Testis (tissue), 3 donors: ENCODE data around the gene POLR1F. TPM values are rescaled to one million over a fixed set of nuclear protein-coding genes. Genes with fewer than 3 reads are reported as not detected.
A peak's percentile ranks its signal among the peaks of the same experiment; 100 is the strongest.

Experiments
- DNase-seq: peaks from one replicate; pipeline ENCODE4 v3.0.0-alpha.2; 2019
- H3K27ac ChIP-seq, 2 donors: fragments of 200-600 bp; sonication (generic); one replicate each; pipeline ENCODE4 v1.5.1; 2019
- H3K27me3 ChIP-seq: fragments of 200-600 bp; sonication (generic); one replicate; pipeline ENCODE4 v1.5.1; 2019
- H3K36me3 ChIP-seq: fragments of 200-600 bp; sonication (generic); one replicate; pipeline ENCODE4 v1.5.1; 2017; ENCODE audit warnings: low read depth; ENCODE audit errors: missing control alignments
- H3K4me1 ChIP-seq: fragments of 200-600 bp; sonication (generic); one replicate; pipeline ENCODE4 v1.5.1; 2019
- H3K4me3 ChIP-seq, 2 donors: fragments of 200-600 bp; sonication (generic); one replicate each; pipeline ENCODE4 v1.5.1; 2017 to 2019
- H3K9me3 ChIP-seq: fragments of 200-600 bp; sonication (generic); one replicate; pipeline ENCODE4 v1.5.1; 2017
- POLR2A ChIP-seq: fragments of 450-650 bp; IDR thresholded peaks from one replicate; pipeline ENCODE4 v1.6.1; 2017; ENCODE audit warnings: antibody characterized with exemption, mild to moderate bottlenecking, moderate library complexity
- WGBS, 2 donors: methylation state at CpG; one replicate each; pipeline ENCODE4 v1.1.5; 2018; 5-methylcytosine and 5-hydroxymethylcytosine counted together
- intact Hi-C: fragments of 100-400 bp; cut with DNase I; formaldehyde crosslinking; loops from one replicate; pipeline ENCODE4 v1.15.1; 2023; ENCODE audit warnings: low total_unique reads
- microRNA-seq, 2 donors: library from miRNA; unstranded; fragments of <30 nt; microRNA quantifications; one replicate each; pipeline ENCODE4, GENCODE V29; 2016; ENCODE audit warnings: borderline number of aligned reads in 2 of 2, borderline replicate concordance in 1 of 2
- polyA plus RNA-seq: library from polyadenylated mRNA; stranded (reverse); fragments of 350-450 nt; fragmentation: Illumina TruSeq; extraction: RNeasy Lipid Tissue Mini Kit (QIAGEN cat#74804); gene quantifications from one replicate; pipeline ENCODE4 v1.2.3, GENCODE V29; 2014; ENCODE audit warnings: low read depth, low replicate concordance; ENCODE audit not compliant: insufficient read depth
- small RNA-seq, 2 donors: library from RNA; depleted of rRNA; stranded (forward); fragments of <200 nt; gene quantifications; one replicate each; pipeline ENCODE3, GENCODE V24; 2016
- total RNA-seq, 2 donors: library from RNA; depleted of rRNA; stranded (reverse); fragments of >200 nt; gene quantifications; one replicate each; pipeline ENCODE4 v1.2.3, GENCODE V29; 2016
- TF ChIP-seq, protein P1 (sequence below), 3 experiments: fragments of 450-650 bp in 2 of 3; fragments of 200-600 bp in 1 of 3; sonication (generic) in 1 of 3; IDR thresholded peaks; one replicate each; pipeline ENCODE4 v1.5.1; 2016 to 2019; ENCODE audit warnings: antibody characterized with exemption in 3 of 3, mild to moderate bottlenecking in 2 of 3, moderate library complexity in 1 of 3

POLR1F gene
- total and polyA plus RNA-seq, 3 donors from 2014 or later = 8.1 to 17.6 (median 15.6) TPM

GRCh38 chr7:19665399-19666008 lies 43.3 kb downstream of the POLR1F start:
- no peak for TF ChIP-seq POLR2A
- TF ChIP-seq, protein P1, sequence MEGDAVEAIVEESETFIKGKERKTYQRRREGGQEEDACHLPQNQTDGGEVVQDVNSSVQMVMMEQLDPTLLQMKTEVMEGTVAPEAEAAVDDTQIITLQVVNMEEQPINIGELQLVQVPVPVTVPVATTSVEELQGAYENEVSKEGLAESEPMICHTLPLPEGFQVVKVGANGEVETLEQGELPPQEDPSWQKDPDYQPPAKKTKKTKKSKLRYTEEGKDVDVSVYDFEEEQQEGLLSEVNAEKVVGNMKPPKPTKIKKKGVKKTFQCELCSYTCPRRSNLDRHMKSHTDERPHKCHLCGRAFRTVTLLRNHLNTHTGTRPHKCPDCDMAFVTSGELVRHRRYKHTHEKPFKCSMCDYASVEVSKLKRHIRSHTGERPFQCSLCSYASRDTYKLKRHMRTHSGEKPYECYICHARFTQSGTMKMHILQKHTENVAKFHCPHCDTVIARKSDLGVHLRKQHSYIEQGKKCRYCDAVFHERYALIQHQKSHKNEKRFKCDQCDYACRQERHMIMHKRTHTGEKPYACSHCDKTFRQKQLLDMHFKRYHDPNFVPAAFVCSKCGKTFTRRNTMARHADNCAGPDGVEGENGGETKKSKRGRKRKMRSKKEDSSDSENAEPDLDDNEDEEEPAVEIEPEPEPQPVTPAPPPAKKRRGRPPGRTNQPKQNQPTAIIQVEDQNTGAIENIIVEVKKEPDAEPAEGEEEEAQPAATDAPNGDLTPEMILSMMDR (IDR thresholded peaks at IDR 0.05) = peak; percentile 23 to 65 (median 25)
- WGBS, 2 donors = 14 to 16% methylated on average over 1 of the region's 1 CpG
- no peaks in the 10 kb centered on the region for H3K27me3 ChIP-seq
- no peaks in the 10 kb centered on the region for H3K4me1 ChIP-seq
- no peak overlapping the region for H3K27ac ChIP-seq
- H3K4me3 ChIP-seq = no peak overlapping the region
- intact Hi-C loops = no loop called here
- no peaks in the 10 kb centered on the region for H3K36me3 ChIP-seq
- no peak for DNase-seq
- H3K9me3 ChIP-seq = no peaks in the 10 kb centered on the region

GRCh38 chr7:19663816-19664462 lies 44.9 kb downstream of the POLR1F start:
- Histone ChIP-seq H3K9me3 (no peaks in the 10 kb centered on the region), H3K36me3 (no peaks in the 10 kb centered on the region), H3K27ac (no peak overlapping the region), H3K27me3 (no peaks in the 10 kb centered on the region), H3K4me3 (no peak overlapping the region), H3K4me1 (no peaks in the 10 kb centered on the region)
- no peak for DNase-seq
- no peak for TF ChIP-seq POLR2A
- TF ChIP-seq, protein P1 (IDR thresholded peaks at IDR 0.05) = no peak
- intact Hi-C loops = no loop called here
- WGBS, 2 donors = 41 to 55% methylated on average over 4 of the region's 4 CpGs

DNA sequence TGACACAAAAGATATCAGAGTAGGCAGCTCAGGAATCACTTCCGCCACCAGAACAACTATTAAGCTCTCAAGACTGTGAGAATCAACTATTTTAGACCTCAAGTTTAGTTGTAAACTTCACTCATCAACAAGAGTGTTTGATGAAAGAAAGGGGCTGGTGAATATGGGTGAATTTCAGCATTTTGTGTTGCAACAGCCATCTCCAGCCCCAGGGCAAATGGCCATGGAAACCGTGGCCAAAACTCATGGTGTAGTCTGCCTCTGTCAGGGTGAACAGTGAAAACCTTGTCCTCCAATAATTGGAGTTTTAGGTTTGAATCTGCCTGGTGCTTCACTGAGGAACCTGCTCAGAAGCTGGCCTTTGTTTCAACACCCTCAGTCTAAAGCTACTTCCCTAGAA lies 60.0 kb downstream of the POLR1F start:
- Histone ChIP-seq H3K27ac (no peak overlapping the region), H3K4me1 (no peaks in the 10 kb centered on the region), H3K4me3 (no peak overlapping the region), H3K36me3 (no peaks in the 10 kb centered on the region), H3K9me3 (no peaks in the 10 kb centered on the region), H3K27me3 (no peaks in the 10 kb centered on the region)
- WGBS, 2 donors = 72 to 78% methylated on average over 2 of the region's 2 CpGs
- intact Hi-C loops = no loop called here
- TF ChIP-seq, protein P1 (IDR thresholded peaks at IDR 0.05) = no peak
- no peak for TF ChIP-seq POLR2A
- DNase-seq = no peak

Small RNA genes within 50 kb of the gene (microRNA-seq; reads per million reads assigned to microRNA genes)
- 0 reads per million in 2 donors for gene MIR3146

Small RNA genes within 50 kb of the gene (small RNA-seq; reads per million reads assigned to genes)
- 0 reads per million in 2 donors for gene MIR3146

Other genes with a start within 250 kb of the POLR1F start
- gene TMEM196, start 64.6 kb upstream of the POLR1F start, total RNA-seq = under 1 TPM in 1 of 2 donors, not detected in 1; 0.12 TPM
- not detected for gene TMEM196, start 64.6 kb upstream of the POLR1F start, polyA plus RNA-seq